Ishikawa (cell line): Measurements from ENCODE around the gene NKD1.

Experiments
- CEBPB ChIP-seq: IDR thresholded peaks from 2 replicates; pipeline ENCODE4 v1.6.1; 2012
- EGR1 ChIP-seq: IDR thresholded peaks from 2 replicates; pipeline ENCODE4 v1.6.1; 2012
- EP300 ChIP-seq: IDR thresholded peaks from 2 replicates; pipeline ENCODE4 v1.6.1; 2012; ENCODE audit warnings: borderline replicate concordance
- FOXM1 ChIP-seq: IDR thresholded peaks from 2 replicates; pipeline ENCODE4 v1.6.1; 2012; ENCODE audit warnings: low read depth, borderline replicate concordance
- NFIC ChIP-seq: IDR thresholded peaks from 2 replicates; pipeline ENCODE4 v1.6.1; 2012
- RAD21 ChIP-seq: IDR thresholded peaks from 2 replicates; pipeline ENCODE4 v1.6.1; 2012; ENCODE audit warnings: low read depth
- TEAD4 ChIP-seq: IDR thresholded peaks from 2 replicates; pipeline ENCODE4 v1.6.1; 2012
- ZBTB7A ChIP-seq: IDR thresholded peaks from 2 replicates; pipeline ENCODE4 v1.6.1; 2012; ENCODE audit warnings: low read depth
- TF ChIP-seq, protein P1 (sequence below): IDR thresholded peaks from 2 replicates; pipeline ENCODE4 v1.6.1; 2012
- TF ChIP-seq, protein P2 (sequence below): IDR thresholded peaks from 2 replicates; pipeline ENCODE4 v1.6.1; 2012; ENCODE audit warnings: low read depth, mild to moderate bottlenecking

DNA sequence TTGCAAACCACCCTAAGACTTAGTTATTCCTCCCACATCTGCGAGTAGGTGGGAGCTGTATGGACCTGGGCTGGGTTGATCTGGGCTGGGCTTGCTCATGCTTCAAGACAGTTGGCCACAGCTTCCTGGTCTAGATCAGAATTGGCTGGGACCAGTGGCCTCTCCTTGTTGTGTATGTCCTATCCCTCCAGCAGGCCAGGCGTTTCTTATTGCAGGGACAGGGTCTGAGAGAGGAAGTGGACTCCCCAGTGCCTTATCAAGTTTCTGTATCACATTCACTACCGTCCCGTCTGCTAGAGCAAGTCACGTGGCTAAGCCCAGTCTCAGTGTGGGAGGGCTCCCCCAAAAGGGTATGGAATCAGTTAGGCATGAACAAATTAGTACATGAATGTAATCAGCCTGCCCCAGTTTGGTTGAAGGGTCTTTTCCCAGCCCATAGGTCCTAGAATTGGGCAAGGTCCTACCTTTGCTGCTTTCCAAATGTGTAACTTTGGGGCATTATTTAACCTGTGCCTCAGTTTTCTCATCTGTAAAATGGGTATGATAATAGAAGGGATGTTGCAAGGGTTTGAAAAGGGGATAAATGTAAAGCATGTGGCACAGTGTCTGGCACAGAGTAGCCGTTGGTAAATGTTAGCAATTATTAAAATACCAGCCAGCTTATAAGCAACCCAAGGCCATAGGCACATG lies 36.0 kb downstream of the NKD1 start:
- TF ChIP-seq NFIC (no peak), TEAD4 (no peak), RAD21 (no peak), CEBPB (no peak), EGR1 (no peak), EP300 (no peak), FOXM1 (no peak), ZBTB7A (no peak)
- TF ChIP-seq, protein P1, sequence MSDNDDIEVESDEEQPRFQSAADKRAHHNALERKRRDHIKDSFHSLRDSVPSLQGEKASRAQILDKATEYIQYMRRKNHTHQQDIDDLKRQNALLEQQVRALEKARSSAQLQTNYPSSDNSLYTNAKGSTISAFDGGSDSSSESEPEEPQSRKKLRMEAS = no peak
- TF ChIP-seq, protein P2, sequence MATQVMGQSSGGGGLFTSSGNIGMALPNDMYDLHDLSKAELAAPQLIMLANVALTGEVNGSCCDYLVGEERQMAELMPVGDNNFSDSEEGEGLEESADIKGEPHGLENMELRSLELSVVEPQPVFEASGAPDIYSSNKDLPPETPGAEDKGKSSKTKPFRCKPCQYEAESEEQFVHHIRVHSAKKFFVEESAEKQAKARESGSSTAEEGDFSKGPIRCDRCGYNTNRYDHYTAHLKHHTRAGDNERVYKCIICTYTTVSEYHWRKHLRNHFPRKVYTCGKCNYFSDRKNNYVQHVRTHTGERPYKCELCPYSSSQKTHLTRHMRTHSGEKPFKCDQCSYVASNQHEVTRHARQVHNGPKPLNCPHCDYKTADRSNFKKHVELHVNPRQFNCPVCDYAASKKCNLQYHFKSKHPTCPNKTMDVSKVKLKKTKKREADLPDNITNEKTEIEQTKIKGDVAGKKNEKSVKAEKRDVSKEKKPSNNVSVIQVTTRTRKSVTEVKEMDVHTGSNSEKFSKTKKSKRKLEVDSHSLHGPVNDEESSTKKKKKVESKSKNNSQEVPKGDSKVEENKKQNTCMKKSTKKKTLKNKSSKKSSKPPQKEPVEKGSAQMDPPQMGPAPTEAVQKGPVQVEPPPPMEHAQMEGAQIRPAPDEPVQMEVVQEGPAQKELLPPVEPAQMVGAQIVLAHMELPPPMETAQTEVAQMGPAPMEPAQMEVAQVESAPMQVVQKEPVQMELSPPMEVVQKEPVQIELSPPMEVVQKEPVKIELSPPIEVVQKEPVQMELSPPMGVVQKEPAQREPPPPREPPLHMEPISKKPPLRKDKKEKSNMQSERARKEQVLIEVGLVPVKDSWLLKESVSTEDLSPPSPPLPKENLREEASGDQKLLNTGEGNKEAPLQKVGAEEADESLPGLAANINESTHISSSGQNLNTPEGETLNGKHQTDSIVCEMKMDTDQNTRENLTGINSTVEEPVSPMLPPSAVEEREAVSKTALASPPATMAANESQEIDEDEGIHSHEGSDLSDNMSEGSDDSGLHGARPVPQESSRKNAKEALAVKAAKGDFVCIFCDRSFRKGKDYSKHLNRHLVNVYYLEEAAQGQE = no peak
